Neural cell (in vitro differentiated cells): ENCODE measurements around the gene MTCL1.
A peak's percentile ranks its signal among the peaks of the same experiment; 100 is the strongest.

Source experiments
- CTCF ChIP-seq: fragments of 450-650 bp; IDR thresholded peaks from 2 replicates; pipeline ENCODE4 v1.5.1; 2014; ENCODE audit warnings: antibody characterized with exemption, mild to moderate bottlenecking, moderate library complexity; ENCODE audit not compliant: poor library complexity, severe bottlenecking
- EZH2 ChIP-seq: fragments of 200-600, 300-800 bp; shearing (Covaris generic), sonication (generic); IDR thresholded peaks from 2 replicates; pipeline ENCODE4 v1.6.1; 2014; ENCODE audit warnings: antibody characterized with exemption, low read length, borderline replicate concordance, mild to moderate bottlenecking; ENCODE audit not compliant: insufficient read depth, poor library complexity, severe bottlenecking
- POLR2AphosphoS5 ChIP-seq: IDR thresholded peaks from 2 replicates; pipeline ENCODE4 v1.6.1; 2012
- TAF1 ChIP-seq: IDR thresholded peaks from 2 replicates; pipeline ENCODE4 v1.6.1; 2012; ENCODE audit warnings: low read depth
- TF ChIP-seq, protein P1 (sequence below): IDR thresholded peaks from 2 replicates; pipeline ENCODE4 v1.6.1; 2012; ENCODE audit warnings: borderline replicate concordance

- TF ChIP-seq CTCF = no peak
- TF ChIP-seq EZH2 = no peak
- peak; percentile 46 for TF ChIP-seq TAF1
- TF ChIP-seq POLR2AphosphoS5 = no peak
- TF ChIP-seq, protein P1, sequence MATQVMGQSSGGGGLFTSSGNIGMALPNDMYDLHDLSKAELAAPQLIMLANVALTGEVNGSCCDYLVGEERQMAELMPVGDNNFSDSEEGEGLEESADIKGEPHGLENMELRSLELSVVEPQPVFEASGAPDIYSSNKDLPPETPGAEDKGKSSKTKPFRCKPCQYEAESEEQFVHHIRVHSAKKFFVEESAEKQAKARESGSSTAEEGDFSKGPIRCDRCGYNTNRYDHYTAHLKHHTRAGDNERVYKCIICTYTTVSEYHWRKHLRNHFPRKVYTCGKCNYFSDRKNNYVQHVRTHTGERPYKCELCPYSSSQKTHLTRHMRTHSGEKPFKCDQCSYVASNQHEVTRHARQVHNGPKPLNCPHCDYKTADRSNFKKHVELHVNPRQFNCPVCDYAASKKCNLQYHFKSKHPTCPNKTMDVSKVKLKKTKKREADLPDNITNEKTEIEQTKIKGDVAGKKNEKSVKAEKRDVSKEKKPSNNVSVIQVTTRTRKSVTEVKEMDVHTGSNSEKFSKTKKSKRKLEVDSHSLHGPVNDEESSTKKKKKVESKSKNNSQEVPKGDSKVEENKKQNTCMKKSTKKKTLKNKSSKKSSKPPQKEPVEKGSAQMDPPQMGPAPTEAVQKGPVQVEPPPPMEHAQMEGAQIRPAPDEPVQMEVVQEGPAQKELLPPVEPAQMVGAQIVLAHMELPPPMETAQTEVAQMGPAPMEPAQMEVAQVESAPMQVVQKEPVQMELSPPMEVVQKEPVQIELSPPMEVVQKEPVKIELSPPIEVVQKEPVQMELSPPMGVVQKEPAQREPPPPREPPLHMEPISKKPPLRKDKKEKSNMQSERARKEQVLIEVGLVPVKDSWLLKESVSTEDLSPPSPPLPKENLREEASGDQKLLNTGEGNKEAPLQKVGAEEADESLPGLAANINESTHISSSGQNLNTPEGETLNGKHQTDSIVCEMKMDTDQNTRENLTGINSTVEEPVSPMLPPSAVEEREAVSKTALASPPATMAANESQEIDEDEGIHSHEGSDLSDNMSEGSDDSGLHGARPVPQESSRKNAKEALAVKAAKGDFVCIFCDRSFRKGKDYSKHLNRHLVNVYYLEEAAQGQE = no peak
Measured at GRCh38 chr18:8704361-8705237, 757 bp upstream of the MTCL1 start.
